HCT116 (cell line): Measurements from ENCODE around the gene SRCIN1. TPM values are rescaled to one million over a fixed set of nuclear protein-coding genes. Genes with fewer than 3 reads are reported as not detected.

Source experiments
- ATAC-seq: fragments of 200-7000 bp; cut with Tn5 transposase; 2 replicates; pipeline ENCODE4 v1.9.1; 2020; ENCODE audit warnings: mild to moderate bottlenecking, moderate library complexity
- BruUV-seq: library from RNA; stranded (reverse); fragments of 400-500 nt; replicated peaks from 2 replicates; lab custom pipeline; 2021; lab: Mats Ljungman, UMichigan
- CTCF ChIA-PET: fragments of 300-600 bp; sonication (Branson Sonifier 250); formaldehyde crosslinking; loops from one replicate; lab custom pipeline; 2021; ENCODE audit warnings: antibody characterized with exemption; lab: Charles Lee
- POLR2A ChIA-PET: fragments of 300-600, 350-600 bp; sonication (Branson Sonifier 250); formaldehyde crosslinking; loops from one replicate; lab custom pipeline; 2021; ENCODE audit warnings: antibody characterized with exemption; lab: Charles Lee
- RAD21 ChIA-PET, 2 experiments: fragments of 300-600 bp; sonication (Branson Sonifier 250); formaldehyde crosslinking; loops; one replicate each; lab custom pipeline; 2023; ENCODE audit warnings: low total read pairs in 2 of 2; ENCODE audit not compliant: uncharacterized antibody in 2 of 2, unreplicated experiment in 2 of 2, low non-redundant PET in 1 of 2; lab: Charles Lee
- DNase-seq: peaks from one replicate; pipeline ENCODE4 v3.0.0-alpha.2; 2010; ENCODE audit warnings: low read depth, low spot score
- H2AFZ ChIP-seq: fragments of 200-600 bp; shearing (Covaris generic), sonication (generic); 2 replicates; pipeline ENCODE4 v1.6.1; 2017; ENCODE audit warnings: low read depth, mixed run types, mixed read lengths, antibody characterized with exemption, low read length; ENCODE audit not compliant: poor library complexity, severe bottlenecking
- H3K27ac ChIP-seq: 2 replicates; pipeline ENCODE4 v1.5.1; 2012; ENCODE audit warnings: low read depth, low read length
- H3K27me3 ChIP-seq: fragments of 200-600 bp; sonication (generic); 2 replicates; pipeline ENCODE4 v1.6.1; 2016; ENCODE audit warnings: mixed run types, low read length, mixed read lengths; ENCODE audit not compliant: insufficient read depth
- H3K36me3 ChIP-seq, 2 experiments: fragments of 200-500 bp in 1 of 2; fragments of 200-600 bp in 1 of 2; sonication (Bioruptor generic) in 1 of 2; sonication (generic) in 1 of 2; 2 replicates each; pipeline versions ENCODE4 v1.5.1 to v1.6.1; 2014 to 2016; ENCODE audit warnings: low read length in 2 of 2, inconsistent platforms in 1 of 2, mixed read lengths in 1 of 2, mixed run types in 1 of 2; ENCODE audit not compliant: insufficient read depth in 2 of 2, control insufficient read depth in 1 of 2
- H3K4me1 ChIP-seq, 2 experiments: fragments of 200-600 bp in 1 of 2; sonication (generic) in 1 of 2; 2 replicates each; pipeline versions ENCODE4 v1.5.1 to v1.6.1; 2012 to 2017; ENCODE audit warnings: low read length in 2 of 2, inconsistent platforms in 1 of 2, mild to moderate bottlenecking in 1 of 2, mixed read lengths in 1 of 2, mixed run types in 1 of 2, moderate library complexity in 1 of 2; ENCODE audit not compliant: insufficient read depth in 2 of 2, control insufficient read depth in 1 of 2
- H3K4me2 ChIP-seq: fragments of 200-600 bp; sonication (generic); 2 replicates; pipeline ENCODE4 v1.6.1; 2017; ENCODE audit warnings: mixed run types, low read length, mixed read lengths
- H3K4me3 ChIP-seq, 2 experiments: fragments of 200-600 bp in 1 of 2; sonication (generic) in 1 of 2; replicated peaks in 1 of 2; 2 replicates each; pipeline ENCODE4 v1.5.1; 2011 to 2016; ENCODE audit warnings: low read length in 2 of 2, control low read depth in 1 of 2, low read depth in 1 of 2, mild to moderate bottlenecking in 1 of 2, mixed read lengths in 1 of 2, mixed run types in 1 of 2
- H3K79me2 ChIP-seq: fragments of 200-600 bp; sonication (generic); 2 replicates; pipeline ENCODE4 v1.6.1; 2017; ENCODE audit warnings: mild to moderate bottlenecking, mixed run types, low read length, moderate library complexity, mixed read lengths; ENCODE audit not compliant: insufficient read depth
- H3K9ac ChIP-seq: fragments of 200-600 bp; sonication (generic); 2 replicates; pipeline ENCODE4 v1.6.1; 2016; ENCODE audit warnings: low read length, mixed read lengths
- H3K9me2 ChIP-seq: fragments of 200-600 bp; sonication (generic), shearing (Covaris generic); 2 replicates; pipeline ENCODE4 v1.6.1; 2017; ENCODE audit warnings: mixed run types, mild to moderate bottlenecking, moderate library complexity; ENCODE audit not compliant: insufficient read depth
- H3K9me3 ChIP-seq, 2 experiments: fragments of 200-500 bp in 1 of 2; fragments of 200-600 bp in 1 of 2; sonication (Bioruptor generic) in 1 of 2; sonication (generic) in 1 of 2; 2 replicates each; pipeline ENCODE4 v1.6.1; 2014 to 2017; ENCODE audit warnings: low read length in 2 of 2, mixed read lengths in 2 of 2, inconsistent platforms in 1 of 2, low read depth in 1 of 2, mild to moderate bottlenecking in 1 of 2, mixed run types in 1 of 2, moderate library complexity in 1 of 2; ENCODE audit not compliant: control insufficient read depth in 1 of 2, insufficient read depth in 1 of 2
- H4K20me1 ChIP-seq: fragments of 200-600 bp; sonication (generic), shearing (Covaris generic); 2 replicates; pipeline ENCODE4 v1.6.1; 2017; ENCODE audit warnings: mixed run types, mild to moderate bottlenecking, moderate library complexity; ENCODE audit not compliant: insufficient read depth
- SIN3A ChIP-seq: IDR thresholded peaks from 2 replicates; pipeline ENCODE4 v1.6.1; 2012; ENCODE audit warnings: low read depth
- intact Hi-C: fragments of 100-400 bp; cut with micrococcal nuclease; formaldehyde crosslinking; loops from 2 replicates; pipeline ENCODE4 v1.10.0; 2022
- total RNA-seq: library from RNA; stranded (reverse); gene quantifications from one replicate; pipeline ENCODE4 v1.2.1, GENCODE V29; 2021; ENCODE audit not compliant: unreplicated experiment
- TF ChIP-seq, protein P1 (sequence below): IDR thresholded peaks from 2 replicates; pipeline ENCODE4 v1.6.1; 2011; ENCODE audit warnings: mild to moderate bottlenecking, low read length, moderate library complexity; ENCODE audit not compliant: insufficient replicate concordance; ENCODE audit errors: extremely low read depth
- TF ChIP-seq, protein P2 (sequence below): IDR thresholded peaks from 2 replicates; pipeline ENCODE4 v1.6.1; 2012; ENCODE audit warnings: low read depth

The SRCIN1 gene
- total RNA-seq, 1 experiment from 2014 or later, result 10.5 TPM

DNA sequence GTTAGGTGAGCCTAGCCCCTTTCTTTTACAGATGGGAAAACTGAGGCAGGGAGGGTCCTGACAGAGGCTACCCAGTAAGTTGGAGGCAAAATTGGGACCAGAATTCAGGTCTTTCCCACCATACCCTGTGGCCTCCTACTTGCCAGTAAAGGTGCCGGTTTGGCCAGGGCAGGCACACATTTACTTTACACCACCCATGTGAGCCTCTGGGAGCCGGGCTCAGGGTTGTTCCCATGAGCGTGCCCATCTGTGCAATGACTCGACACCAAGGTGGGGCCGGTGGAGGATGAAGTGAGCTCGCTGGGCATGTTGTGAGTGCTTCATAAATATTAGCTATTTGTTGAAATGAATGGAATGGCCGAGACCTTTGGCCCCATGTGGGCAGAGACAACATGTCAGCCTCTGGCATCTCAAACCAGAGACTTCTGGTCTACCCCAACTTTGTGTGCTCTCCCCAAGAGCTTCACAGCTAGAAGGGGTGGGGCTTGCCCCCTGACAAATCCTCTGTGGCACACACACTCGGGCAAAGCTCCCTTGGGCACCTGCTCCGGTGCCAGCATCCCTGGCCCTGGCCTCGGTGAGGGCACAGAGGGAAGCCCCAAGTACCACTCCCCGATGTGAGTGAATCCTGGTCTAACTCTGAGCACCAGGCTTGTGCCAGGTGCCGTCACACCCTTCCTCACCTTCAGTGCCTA, 60.1 kb downstream of the SRCIN1 start:
- Histone ChIP-seq H2AFZ (no peak overlapping the region), H3K36me3 (no peaks in the 10 kb centered on the region)
- DNase-seq, result no peak
- TF ChIP-seq, protein P1, sequence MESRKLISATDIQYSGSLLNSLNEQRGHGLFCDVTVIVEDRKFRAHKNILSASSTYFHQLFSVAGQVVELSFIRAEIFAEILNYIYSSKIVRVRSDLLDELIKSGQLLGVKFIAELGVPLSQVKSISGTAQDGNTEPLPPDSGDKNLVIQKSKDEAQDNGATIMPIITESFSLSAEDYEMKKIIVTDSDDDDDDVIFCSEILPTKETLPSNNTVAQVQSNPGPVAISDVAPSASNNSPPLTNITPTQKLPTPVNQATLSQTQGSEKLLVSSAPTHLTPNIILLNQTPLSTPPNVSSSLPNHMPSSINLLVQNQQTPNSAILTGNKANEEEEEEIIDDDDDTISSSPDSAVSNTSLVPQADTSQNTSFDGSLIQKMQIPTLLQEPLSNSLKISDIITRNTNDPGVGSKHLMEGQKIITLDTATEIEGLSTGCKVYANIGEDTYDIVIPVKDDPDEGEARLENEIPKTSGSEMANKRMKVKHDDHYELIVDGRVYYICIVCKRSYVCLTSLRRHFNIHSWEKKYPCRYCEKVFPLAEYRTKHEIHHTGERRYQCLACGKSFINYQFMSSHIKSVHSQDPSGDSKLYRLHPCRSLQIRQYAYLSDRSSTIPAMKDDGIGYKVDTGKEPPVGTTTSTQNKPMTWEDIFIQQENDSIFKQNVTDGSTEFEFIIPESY, result no peak
- TF ChIP-seq SIN3A, result no peak
- TF ChIP-seq, all 23 proteins: peak for 0
- ChIA-PET POLR2A (interaction anchor here (1.3 kb wide), 1 partner anchor 12 kb away, joined by 4 read pairs; no protein-coding TSS in a partner anchor), RAD21 (no interaction called here), CTCF (interaction anchor here (1.0 to 3.9 kb wide), 2 partner anchors 9 to 12 kb away, joined by 3 to 25 read pairs; no protein-coding TSS in a partner anchor)
- ATAC-seq, result no peak
- no peak overlapping the region for H3K4me3 ChIP-seq
- H3K9me3 ChIP-seq, result no peaks in the 10 kb centered on the region
- H3K4me1 ChIP-seq, result peaks cover 0 to under 1% of the 10 kb centered on the region in 2 experiments; a peak in 1 of 4 replicates
- H4K20me1 ChIP-seq, result no peaks in the 10 kb centered on the region
- H3K4me2 ChIP-seq, result no peak overlapping the region
- H3K79me2 ChIP-seq, result no peaks in the 10 kb centered on the region
- intact Hi-C loops, result no loop called here
- BruUV-seq, result no TSS peak
- no peaks in the 10 kb centered on the region for H3K27me3 ChIP-seq
- no peaks in the 10 kb centered on the region for H3K9me2 ChIP-seq
- H3K27ac ChIP-seq, result no peak overlapping the region
- no peak overlapping the region for H3K9ac ChIP-seq

DNA sequence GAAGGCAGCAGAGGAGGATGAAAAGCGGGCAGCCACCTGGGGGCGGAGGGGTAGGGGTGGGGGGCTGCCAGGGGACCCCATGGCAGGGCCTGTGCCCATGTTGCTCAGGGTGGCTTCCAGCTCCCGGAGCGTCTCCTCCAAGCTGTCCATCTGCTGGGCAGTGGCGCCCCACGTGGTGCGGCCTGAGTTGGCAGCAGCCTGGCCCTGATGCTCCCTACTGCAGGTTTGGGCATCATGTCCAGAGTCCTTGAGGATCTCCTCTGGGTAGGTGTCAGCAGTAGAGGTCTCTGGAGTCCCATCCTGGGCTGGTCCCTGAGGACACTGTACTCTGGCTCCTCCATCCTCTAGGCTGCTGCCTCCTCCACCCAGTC, 60.9 kb downstream of the SRCIN1 start:
- ATAC-seq, result no peak
- no peak overlapping the region for H3K27ac ChIP-seq
- H3K36me3 ChIP-seq, result no peaks in the 10 kb centered on the region
- no peaks in the 10 kb centered on the region for H3K4me1 ChIP-seq
- H3K9me3 ChIP-seq, result no peaks in the 10 kb centered on the region
- no peak overlapping the region for H2AFZ ChIP-seq
- H3K4me2 ChIP-seq, result no peak overlapping the region
- ChIA-PET RAD21 (no interaction called here), CTCF (interaction anchor here (3.9 kb wide), 1 partner anchor 13 kb away, joined by 25 read pairs; no protein-coding TSS in a partner anchor), POLR2A (interaction anchor here (1.3 kb wide), 1 partner anchor 13 kb away, joined by 4 read pairs; no protein-coding TSS in a partner anchor)
- H3K79me2 ChIP-seq, result no peaks in the 10 kb centered on the region
- TF ChIP-seq, protein P2, sequence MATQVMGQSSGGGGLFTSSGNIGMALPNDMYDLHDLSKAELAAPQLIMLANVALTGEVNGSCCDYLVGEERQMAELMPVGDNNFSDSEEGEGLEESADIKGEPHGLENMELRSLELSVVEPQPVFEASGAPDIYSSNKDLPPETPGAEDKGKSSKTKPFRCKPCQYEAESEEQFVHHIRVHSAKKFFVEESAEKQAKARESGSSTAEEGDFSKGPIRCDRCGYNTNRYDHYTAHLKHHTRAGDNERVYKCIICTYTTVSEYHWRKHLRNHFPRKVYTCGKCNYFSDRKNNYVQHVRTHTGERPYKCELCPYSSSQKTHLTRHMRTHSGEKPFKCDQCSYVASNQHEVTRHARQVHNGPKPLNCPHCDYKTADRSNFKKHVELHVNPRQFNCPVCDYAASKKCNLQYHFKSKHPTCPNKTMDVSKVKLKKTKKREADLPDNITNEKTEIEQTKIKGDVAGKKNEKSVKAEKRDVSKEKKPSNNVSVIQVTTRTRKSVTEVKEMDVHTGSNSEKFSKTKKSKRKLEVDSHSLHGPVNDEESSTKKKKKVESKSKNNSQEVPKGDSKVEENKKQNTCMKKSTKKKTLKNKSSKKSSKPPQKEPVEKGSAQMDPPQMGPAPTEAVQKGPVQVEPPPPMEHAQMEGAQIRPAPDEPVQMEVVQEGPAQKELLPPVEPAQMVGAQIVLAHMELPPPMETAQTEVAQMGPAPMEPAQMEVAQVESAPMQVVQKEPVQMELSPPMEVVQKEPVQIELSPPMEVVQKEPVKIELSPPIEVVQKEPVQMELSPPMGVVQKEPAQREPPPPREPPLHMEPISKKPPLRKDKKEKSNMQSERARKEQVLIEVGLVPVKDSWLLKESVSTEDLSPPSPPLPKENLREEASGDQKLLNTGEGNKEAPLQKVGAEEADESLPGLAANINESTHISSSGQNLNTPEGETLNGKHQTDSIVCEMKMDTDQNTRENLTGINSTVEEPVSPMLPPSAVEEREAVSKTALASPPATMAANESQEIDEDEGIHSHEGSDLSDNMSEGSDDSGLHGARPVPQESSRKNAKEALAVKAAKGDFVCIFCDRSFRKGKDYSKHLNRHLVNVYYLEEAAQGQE, result no peak
- no peaks in the 10 kb centered on the region for H4K20me1 ChIP-seq
- no peaks in the 10 kb centered on the region for H3K27me3 ChIP-seq
- no peak overlapping the region for H3K4me3 ChIP-seq
- intact Hi-C loops, result no loop called here
- no peaks in the 10 kb centered on the region for H3K9me2 ChIP-seq
- no peak overlapping the region for H3K9ac ChIP-seq
- no TSS peak for BruUV-seq
- no peak for DNase-seq
